ENCODE data around the gene TTC21B.

TTC21B gene

DNA sequence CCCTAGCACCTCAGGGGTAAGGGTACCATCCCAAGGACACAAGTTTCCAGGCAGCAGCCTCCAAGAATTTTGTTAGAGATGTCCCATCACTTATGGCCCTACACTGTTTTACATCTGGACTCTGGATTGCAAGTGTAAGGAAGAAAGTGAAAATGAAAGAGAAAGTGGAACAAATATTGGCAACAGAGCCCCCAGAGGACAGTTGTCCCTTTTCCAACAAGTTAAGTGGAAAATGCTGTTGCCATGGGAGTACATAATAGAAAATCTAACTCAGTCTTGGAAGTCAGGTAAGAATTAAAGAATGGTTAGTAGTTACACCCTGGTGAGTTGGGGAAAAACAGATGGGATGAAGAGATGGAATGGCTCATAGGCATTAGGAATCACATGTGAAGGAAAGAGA is 50.6 kb downstream of the TTC21B start:
- in situ Hi-C loops (cut with MboI; ENCODE audit: low pct_unique_long_range_greater_than_20kb, low sequenced_read_pairs, unreplicated experiment), result no loop called here
- TF ChIP-seq, protein P1, sequence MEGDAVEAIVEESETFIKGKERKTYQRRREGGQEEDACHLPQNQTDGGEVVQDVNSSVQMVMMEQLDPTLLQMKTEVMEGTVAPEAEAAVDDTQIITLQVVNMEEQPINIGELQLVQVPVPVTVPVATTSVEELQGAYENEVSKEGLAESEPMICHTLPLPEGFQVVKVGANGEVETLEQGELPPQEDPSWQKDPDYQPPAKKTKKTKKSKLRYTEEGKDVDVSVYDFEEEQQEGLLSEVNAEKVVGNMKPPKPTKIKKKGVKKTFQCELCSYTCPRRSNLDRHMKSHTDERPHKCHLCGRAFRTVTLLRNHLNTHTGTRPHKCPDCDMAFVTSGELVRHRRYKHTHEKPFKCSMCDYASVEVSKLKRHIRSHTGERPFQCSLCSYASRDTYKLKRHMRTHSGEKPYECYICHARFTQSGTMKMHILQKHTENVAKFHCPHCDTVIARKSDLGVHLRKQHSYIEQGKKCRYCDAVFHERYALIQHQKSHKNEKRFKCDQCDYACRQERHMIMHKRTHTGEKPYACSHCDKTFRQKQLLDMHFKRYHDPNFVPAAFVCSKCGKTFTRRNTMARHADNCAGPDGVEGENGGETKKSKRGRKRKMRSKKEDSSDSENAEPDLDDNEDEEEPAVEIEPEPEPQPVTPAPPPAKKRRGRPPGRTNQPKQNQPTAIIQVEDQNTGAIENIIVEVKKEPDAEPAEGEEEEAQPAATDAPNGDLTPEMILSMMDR (IDR thresholded peaks at IDR 0.05; ENCODE audit: extremely low read depth, insufficient read depth, missing control alignments), result no peak
- DNase-seq (ENCODE audit: low spot score), result no peak

GRCh38 chr2:165901620-165902298 is 51.8 kb downstream of the TTC21B start:
- no peak for DNase-seq (ENCODE audit: low spot score)

DNA sequence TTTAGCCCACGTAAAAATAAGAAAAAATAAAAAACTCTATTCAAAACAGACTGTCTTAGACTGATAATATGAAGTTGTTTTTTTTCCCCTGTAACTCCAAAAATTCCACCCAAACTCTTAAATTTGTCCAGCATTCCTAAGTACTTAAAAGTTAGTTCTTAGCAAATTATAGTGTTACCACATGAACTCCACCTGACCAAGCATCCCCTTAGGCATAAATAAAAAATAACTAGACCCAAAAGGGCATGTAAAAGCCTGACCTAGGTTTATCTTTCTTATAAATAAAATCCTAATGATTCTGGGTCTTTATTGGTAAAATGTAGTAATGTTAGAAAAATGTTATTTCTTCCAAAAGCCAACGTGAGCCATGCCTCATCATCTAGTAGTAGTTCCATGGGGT is 54.3 kb downstream of the TTC21B start:
- TF ChIP-seq, protein P1 (IDR thresholded peaks at IDR 0.05; ENCODE audit: extremely low read depth, insufficient read depth, missing control alignments), result no peak

More at GRCh38 chr2:165901620-165902298, 51.8 kb downstream of the TTC21B start:
- in situ Hi-C loops (cut with MboI; ENCODE audit: low pct_unique_long_range_greater_than_20kb, low sequenced_read_pairs, unreplicated experiment), result no loop called here
- TF ChIP-seq, protein P1 (IDR thresholded peaks at IDR 0.05; ENCODE audit: extremely low read depth, insufficient read depth, missing control alignments), result no peak

GRCh38 chr2:165898381-165898780 is 55.2 kb downstream of the TTC21B start:
- DNase-seq (ENCODE audit: low spot score), result no peak
- in situ Hi-C loops (cut with MboI; ENCODE audit: low pct_unique_long_range_greater_than_20kb, low sequenced_read_pairs, unreplicated experiment), result no loop called here
- TF ChIP-seq, protein P1 (IDR thresholded peaks at IDR 0.05; ENCODE audit: extremely low read depth, insufficient read depth, missing control alignments), result no peak

More for the DNA sequence above, 54.3 kb downstream of the TTC21B start:
- in situ Hi-C loops (cut with MboI; ENCODE audit: low pct_unique_long_range_greater_than_20kb, low sequenced_read_pairs, unreplicated experiment), result no loop called here
- no peak for DNase-seq (ENCODE audit: low spot score)

- in situ Hi-C loops (cut with MboI; ENCODE audit: low pct_unique_long_range_greater_than_20kb, low sequenced_read_pairs, unreplicated experiment), result no loop called here
- no peak for DNase-seq (ENCODE audit: low spot score)
- TF ChIP-seq, protein P1 (IDR thresholded peaks at IDR 0.05; ENCODE audit: extremely low read depth, insufficient read depth, missing control alignments), result no peak
These were observed 55.9 kb downstream of the TTC21B start for GRCh38 chr2:165897726-165898125.

- in situ Hi-C loops (cut with MboI; ENCODE audit: low pct_unique_long_range_greater_than_20kb, low sequenced_read_pairs, unreplicated experiment), result no loop called here
- DNase-seq (ENCODE audit: low spot score), result no peak
- TF ChIP-seq, protein P1 (IDR thresholded peaks at IDR 0.05; ENCODE audit: extremely low read depth, insufficient read depth, missing control alignments), result no peak
These were observed 56.5 kb downstream of the TTC21B start for GRCh38 chr2:165897074-165897473.
